Body of pancreas (tissue), 4 donors: ENCODE data around the gene MOV10L1. TPM values are rescaled to one million over a fixed set of nuclear protein-coding genes. Genes with fewer than 3 reads are reported as not detected.
A peak's percentile ranks its signal among the peaks of the same experiment; 100 is the strongest.

ENCODE experiments used
- ATAC-seq: fragments of 150-250 bp; one replicate; pipeline ENCODE4 v1.9.1; 2016
- DNase-seq, 4 donors: peaks; one replicate each; pipeline ENCODE4 v3.0.0-alpha.2; 2019
- H3K27ac ChIP-seq, 4 donors: fragments of 200-600 bp; sonication (generic); 1 replicate in 3 of 4; 2 replicates in 1 of 4; pipeline versions ENCODE4 v1.5.1 to v1.6.1; 2016 to 2019; ENCODE audit warnings: mild to moderate bottlenecking in 1 of 4, mixed read lengths in 1 of 4, moderate library complexity in 1 of 4
- H3K27me3 ChIP-seq, 2 donors: fragments of 200-600 bp; sonication (generic); one replicate each; pipeline ENCODE4 v1.6.0; 2016; ENCODE audit warnings: mild to moderate bottlenecking in 1 of 2
- H3K36me3 ChIP-seq, 2 donors: fragments of 200-600 bp; sonication (generic); replicated peaks in 1 of 2; 2 replicates each; pipeline ENCODE4 v1.5.1; 2016; ENCODE audit warnings: low read depth in 2 of 2; ENCODE audit not compliant: insufficient read depth in 1 of 2
- H3K4me1 ChIP-seq: fragments of 200-600 bp; sonication (generic); one replicate; pipeline ENCODE4 v1.6.0; 2016
- H3K4me3 ChIP-seq, 2 donors: fragments of 200-600 bp; sonication (generic); 1 replicate in 1 of 2; 2 replicates in 1 of 2; pipeline ENCODE4 v1.5.1; 2016 to 2019
- H3K9me3 ChIP-seq, 3 donors: fragments of 200-600 bp; sonication (generic); 1 replicate in 2 of 3; 2 replicates in 1 of 3; pipeline ENCODE4 v1.5.1; 2016
- POLR2A ChIP-seq, 3 donors: fragments of 450-650 bp; IDR thresholded peaks; one replicate each; pipeline ENCODE4 v1.6.1; 2016; ENCODE audit warnings: antibody characterized with exemption in 3 of 3, mild to moderate bottlenecking in 2 of 3
- WGBS, 2 donors: methylation state at CpG; one replicate each; pipeline ENCODE4 v1.1.5; 2017; 5-methylcytosine and 5-hydroxymethylcytosine counted together
- intact Hi-C: fragments of 100-400 bp; cut with DNase I; formaldehyde crosslinking; loops from one replicate; pipeline ENCODE4 v1.15.1; 2023
- total RNA-seq, 2 donors: library from RNA; depleted of rRNA; stranded (reverse); fragments of >200 nt; gene quantifications; one replicate each; pipeline ENCODE4 v1.1.0, GENCODE V29; 2016
- TF ChIP-seq, protein P1 (sequence below), 7 experiments: fragments of 450-650 bp in 4 of 7; fragments of 200-600 bp in 3 of 7; sonication (generic) in 3 of 7; IDR thresholded peaks; one replicate each; pipeline ENCODE4 v1.5.1; 2016 to 2019; ENCODE audit warnings: antibody characterized with exemption in 7 of 7

MOV10L1 gene
- total RNA-seq, 2 donors from 2014 or later: 0.52 TPM; not detected in 1

DNA sequence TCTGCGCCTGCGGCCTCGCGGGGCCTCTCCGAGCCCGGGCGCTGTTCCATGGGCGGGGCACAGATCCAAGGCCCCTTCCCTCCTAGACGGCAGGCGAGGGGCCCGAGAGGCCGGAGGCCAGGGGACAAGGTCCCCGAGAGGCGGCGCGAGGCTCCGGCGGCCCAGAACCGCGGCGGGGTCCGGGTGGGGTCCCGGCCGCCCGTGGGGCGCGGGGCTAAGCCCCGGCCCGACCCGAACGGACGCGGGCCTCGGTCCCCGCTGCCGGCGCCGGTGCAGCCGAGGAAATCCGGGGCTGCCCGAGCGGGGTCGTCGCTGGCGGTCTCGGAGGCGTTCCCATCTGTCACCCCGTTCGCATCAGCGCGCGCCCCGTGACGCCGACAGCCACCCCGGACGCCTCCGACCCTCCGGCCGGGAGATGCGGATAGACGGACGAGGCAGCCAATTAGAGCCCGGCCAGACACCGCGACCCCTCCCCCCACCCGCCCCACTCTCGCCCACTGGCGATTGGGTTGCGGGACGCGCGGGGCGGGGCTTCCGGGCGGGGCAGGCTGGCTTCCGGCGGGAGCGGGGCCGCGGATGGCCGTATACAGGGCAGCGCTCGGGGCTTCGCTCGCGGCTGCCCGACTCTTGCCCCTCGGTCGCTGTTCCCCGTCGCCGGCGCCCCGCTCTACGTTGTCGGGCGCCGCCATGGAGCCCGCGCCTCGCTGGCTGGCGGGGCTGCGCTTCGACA lies 110.8 kb downstream of the MOV10L1 start, which contains the start of gene SELENOO:
TSS of gene SELENOO (plus strand) at position 551 of the 730 bp plus-strand sequence. CDS start at position 577, 26 bp downstream.
- Histone ChIP-seq H3K27ac (peak within 1 kb of the TSS; percentile 37 to 78 (median 68)), H3K36me3 (peaks cover 0 to 8% of the 10 kb centered on the region in 2 donors), H3K4me1 (peaks cover 26% of the 10 kb centered on the region), H3K27me3 (no peaks in the 10 kb centered on the region), H3K9me3 (no peaks in the 10 kb centered on the region), H3K4me3 (peak within 1 kb of the TSS; percentile 65 to 68)
- 0% methylated on average over 81 of the region's 105 CpGs; no CpG with 5 or more reads in 1 of the 2 donors for WGBS, 2 donors
- peak; percentile 91 to 92 (median 92) for DNase-seq
- ATAC-seq: peak; percentile 93
- intact Hi-C loops: no loop called here
- TF ChIP-seq POLR2A (IDR thresholded peaks at IDR 0.05): peak; percentile 53 to 75 (median 59)
- TF ChIP-seq, protein P1, sequence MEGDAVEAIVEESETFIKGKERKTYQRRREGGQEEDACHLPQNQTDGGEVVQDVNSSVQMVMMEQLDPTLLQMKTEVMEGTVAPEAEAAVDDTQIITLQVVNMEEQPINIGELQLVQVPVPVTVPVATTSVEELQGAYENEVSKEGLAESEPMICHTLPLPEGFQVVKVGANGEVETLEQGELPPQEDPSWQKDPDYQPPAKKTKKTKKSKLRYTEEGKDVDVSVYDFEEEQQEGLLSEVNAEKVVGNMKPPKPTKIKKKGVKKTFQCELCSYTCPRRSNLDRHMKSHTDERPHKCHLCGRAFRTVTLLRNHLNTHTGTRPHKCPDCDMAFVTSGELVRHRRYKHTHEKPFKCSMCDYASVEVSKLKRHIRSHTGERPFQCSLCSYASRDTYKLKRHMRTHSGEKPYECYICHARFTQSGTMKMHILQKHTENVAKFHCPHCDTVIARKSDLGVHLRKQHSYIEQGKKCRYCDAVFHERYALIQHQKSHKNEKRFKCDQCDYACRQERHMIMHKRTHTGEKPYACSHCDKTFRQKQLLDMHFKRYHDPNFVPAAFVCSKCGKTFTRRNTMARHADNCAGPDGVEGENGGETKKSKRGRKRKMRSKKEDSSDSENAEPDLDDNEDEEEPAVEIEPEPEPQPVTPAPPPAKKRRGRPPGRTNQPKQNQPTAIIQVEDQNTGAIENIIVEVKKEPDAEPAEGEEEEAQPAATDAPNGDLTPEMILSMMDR (IDR thresholded peaks at IDR 0.05): no peak

- intact Hi-C loops: no loop called here
- Histone ChIP-seq H3K9me3 (no peaks in the 10 kb centered on the region), H3K27me3 (no peaks in the 10 kb centered on the region), H3K27ac (peak overlapping the region; percentile 37 to 78 (median 68)), H3K4me3 (peak overlapping the region; percentile 65 to 68), H3K36me3 (peaks cover 0 to 8% of the 10 kb centered on the region in 2 donors), H3K4me1 (peaks cover 26% of the 10 kb centered on the region)
- DNase-seq (peak; percentile 63 to 72 (median 64)), ATAC-seq (peak; percentile 43)
- 2 to 8% methylated on average over 6 to 99 of the region's 115 CpGs for WGBS, 2 donors
- peak in 1 of 3 donors; percentile 9 for TF ChIP-seq POLR2A (IDR thresholded peaks at IDR 0.05)
- TF ChIP-seq, protein P1 (IDR thresholded peaks at IDR 0.05): no peak
Observed at GRCh38 chr22:50201191-50202129, 111.7 kb downstream of the MOV10L1 start.

- 41 to 42% methylated on average over 13 of the region's 13 CpGs for WGBS, 2 donors
Observed at GRCh38 chr22:50202130-50202666, 112.4 kb downstream of the MOV10L1 start.

DNA sequence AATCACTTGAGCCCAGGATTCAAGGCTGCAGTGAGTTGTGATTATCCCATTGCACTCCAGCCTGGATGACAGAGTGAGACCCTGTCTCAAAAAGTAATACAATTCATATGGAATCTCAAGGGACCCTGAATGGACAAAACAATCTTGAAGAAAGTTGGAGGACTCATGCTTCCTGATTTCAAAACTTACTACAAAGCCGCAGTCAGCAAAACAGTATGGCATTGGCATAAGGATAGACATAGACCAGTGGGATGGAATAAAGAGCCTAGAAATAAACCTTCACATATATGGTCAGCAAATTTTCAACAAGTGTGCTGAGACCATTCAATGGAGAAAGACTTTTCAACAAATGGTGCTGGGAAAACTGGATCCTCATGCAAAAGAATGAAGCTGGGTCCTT lies 113.5 kb downstream of the MOV10L1 start:
- Histone ChIP-seq H3K27me3 (no peaks in the 10 kb centered on the region), H3K36me3 (peaks cover 0 to 3% of the 10 kb centered on the region in 2 donors), H3K9me3 (no peaks in the 10 kb centered on the region), H3K4me1 (peaks cover 26% of the 10 kb centered on the region), H3K4me3 (no peak overlapping the region), H3K27ac (no peak overlapping the region)
- no peak for ATAC-seq
- 93 to 100% methylated on average over 1 of the region's 1 CpG for WGBS, 2 donors
- intact Hi-C loops: no loop called here
- DNase-seq: no peak
- TF ChIP-seq, protein P1 (IDR thresholded peaks at IDR 0.05): no peak
- no peak for TF ChIP-seq POLR2A (IDR thresholded peaks at IDR 0.05)

More at GRCh38 chr22:50202130-50202666, 112.4 kb downstream of the MOV10L1 start:
- ATAC-seq (no peak), DNase-seq (peak in 1 of 4 donors; percentile 13)
- Histone ChIP-seq H3K4me1 (peaks cover 26% of the 10 kb centered on the region), H3K36me3 (peaks cover 0 to 8% of the 10 kb centered on the region in 2 donors), H3K9me3 (no peaks in the 10 kb centered on the region), H3K4me3 (peak overlapping the region in 1 of 2 donors; percentile 65), H3K27me3 (no peaks in the 10 kb centered on the region), H3K27ac (peak overlapping the region in 1 of 4 donors; percentile 71)
- intact Hi-C loops: no loop called here
- TF ChIP-seq POLR2A (IDR thresholded peaks at IDR 0.05): no peak
